OCI-LY1 (cell line): Measurements from ENCODE around the gene FHL2.

Experiments
- H2AFZ ChIP-seq: fragments of 200-600 bp; sonication (generic), shearing (Covaris generic); 2 replicates; pipeline ENCODE4 v1.6.0; 2014; ENCODE audit warnings: antibody characterized with exemption, mild to moderate bottlenecking, low read length
- H3F3A ChIP-seq: fragments of 200-600 bp; sonication (generic), shearing (Covaris generic); 2 replicates; pipeline ENCODE4 v1.6.0; 2014; ENCODE audit warnings: mild to moderate bottlenecking, antibody characterized with exemption, low read length, moderate library complexity; ENCODE audit not compliant: insufficient read depth
- H3K27ac ChIP-seq: fragments of 200-600 bp; sonication (generic); 2 replicates; pipeline ENCODE4 v1.5.1; 2014; ENCODE audit warnings: low read length, mixed run types, mild to moderate bottlenecking, low read depth; ENCODE audit not compliant: poor library complexity, severe bottlenecking
- H3K27me3 ChIP-seq: fragments of 200-600 bp; sonication (generic); 2 replicates; pipeline ENCODE4 v1.6.0; 2014; ENCODE audit warnings: antibody characterized with exemption, mild to moderate bottlenecking, low read length, moderate library complexity; ENCODE audit not compliant: insufficient read depth
- H3K36me3 ChIP-seq: fragments of 200-600 bp; sonication (generic); 2 replicates; pipeline ENCODE4 v1.6.1; 2014; ENCODE audit warnings: mild to moderate bottlenecking, antibody characterized with exemption, low read length, moderate library complexity, mixed read lengths; ENCODE audit not compliant: insufficient read depth
- H3K4me1 ChIP-seq: fragments of 200-600 bp; sonication (generic); 2 replicates; pipeline ENCODE4 v1.5.1; 2014; ENCODE audit warnings: mild to moderate bottlenecking, low read length, moderate library complexity; ENCODE audit not compliant: insufficient read depth, severe bottlenecking
- H3K4me2 ChIP-seq: fragments of 200-600 bp; sonication (generic), shearing (Covaris generic); 2 replicates; pipeline ENCODE4 v1.6.1; 2014; ENCODE audit warnings: low read length
- H3K4me3 ChIP-seq: fragments of 200-600 bp; sonication (generic); 2 replicates; pipeline ENCODE4 v1.5.1; 2014; ENCODE audit warnings: low read length, low read depth, mild to moderate bottlenecking, mixed read lengths; ENCODE audit not compliant: poor library complexity, severe bottlenecking
- H3K79me2 ChIP-seq: fragments of 200-600 bp; shearing (Covaris generic); 2 replicates; pipeline ENCODE4 v1.6.1; 2016; ENCODE audit warnings: mixed run types, low read length, mixed read lengths; ENCODE audit not compliant: insufficient read depth
- H3K9ac ChIP-seq: fragments of 200-600 bp; sonication (generic), shearing (Covaris generic); 2 replicates; pipeline ENCODE4 v1.6.1; 2014; ENCODE audit warnings: mild to moderate bottlenecking, low read length, mixed read lengths
- H3K9me2 ChIP-seq: fragments of 200-600 bp; sonication (generic), shearing (Covaris generic); 2 replicates; pipeline ENCODE4 v1.6.1; 2014; ENCODE audit warnings: low read depth, mild to moderate bottlenecking, low read length, mixed read lengths
- H3K9me3 ChIP-seq: fragments of 200-600 bp; shearing (Covaris generic); 2 replicates; pipeline ENCODE4 v1.6.1; 2014; ENCODE audit warnings: low read length, mixed read lengths
- H4K20me1 ChIP-seq: fragments of 200-600 bp; sonication (generic), shearing (Covaris generic); 2 replicates; pipeline ENCODE4 v1.6.0; 2016; ENCODE audit warnings: mild to moderate bottlenecking, low read length; ENCODE audit not compliant: insufficient read depth
- EZH2 ChIP-seq: fragments of 200-600 bp; sonication (generic), shearing (Covaris generic); IDR thresholded peaks from 2 replicates; pipeline ENCODE4 v1.8.0; 2017; ENCODE audit warnings: borderline replicate concordance, mixed run types, mild to moderate bottlenecking, antibody characterized with exemption, low read length, moderate library complexity, mixed read lengths
- TF ChIP-seq, protein P1 (sequence below): fragments of 200-600 bp; sonication (generic), shearing (Covaris generic); IDR thresholded peaks from 2 replicates; pipeline ENCODE4 v1.5.1; 2017; ENCODE audit warnings: mild to moderate bottlenecking, antibody characterized with exemption, low read length, moderate library complexity, mixed read lengths

Gene FHL2

GRCh38 chr2:105387225-105387624 lies 11.6 kb downstream of the FHL2 start:
- peaks cover 6% of the 10 kb centered on the region; the same call in 1 of the 2 replicates for H3K27me3 ChIP-seq
- H2AFZ ChIP-seq = no peak overlapping the region
- no peak overlapping the region for H3K4me2 ChIP-seq
- no peak for TF ChIP-seq EZH2
- TF ChIP-seq, protein P1, sequence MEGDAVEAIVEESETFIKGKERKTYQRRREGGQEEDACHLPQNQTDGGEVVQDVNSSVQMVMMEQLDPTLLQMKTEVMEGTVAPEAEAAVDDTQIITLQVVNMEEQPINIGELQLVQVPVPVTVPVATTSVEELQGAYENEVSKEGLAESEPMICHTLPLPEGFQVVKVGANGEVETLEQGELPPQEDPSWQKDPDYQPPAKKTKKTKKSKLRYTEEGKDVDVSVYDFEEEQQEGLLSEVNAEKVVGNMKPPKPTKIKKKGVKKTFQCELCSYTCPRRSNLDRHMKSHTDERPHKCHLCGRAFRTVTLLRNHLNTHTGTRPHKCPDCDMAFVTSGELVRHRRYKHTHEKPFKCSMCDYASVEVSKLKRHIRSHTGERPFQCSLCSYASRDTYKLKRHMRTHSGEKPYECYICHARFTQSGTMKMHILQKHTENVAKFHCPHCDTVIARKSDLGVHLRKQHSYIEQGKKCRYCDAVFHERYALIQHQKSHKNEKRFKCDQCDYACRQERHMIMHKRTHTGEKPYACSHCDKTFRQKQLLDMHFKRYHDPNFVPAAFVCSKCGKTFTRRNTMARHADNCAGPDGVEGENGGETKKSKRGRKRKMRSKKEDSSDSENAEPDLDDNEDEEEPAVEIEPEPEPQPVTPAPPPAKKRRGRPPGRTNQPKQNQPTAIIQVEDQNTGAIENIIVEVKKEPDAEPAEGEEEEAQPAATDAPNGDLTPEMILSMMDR = no peak
- H3K79me2 ChIP-seq = no peaks in the 10 kb centered on the region
- no peak overlapping the region for H3K9ac ChIP-seq
- no peaks in the 10 kb centered on the region for H3K9me3 ChIP-seq
- H3K27ac ChIP-seq = no peak overlapping the region
- H3K36me3 ChIP-seq = no peaks in the 10 kb centered on the region
- no peaks in the 10 kb centered on the region for H3F3A ChIP-seq
- no peaks in the 10 kb centered on the region for H3K9me2 ChIP-seq
- no peaks in the 10 kb centered on the region for H4K20me1 ChIP-seq
- no peaks in the 10 kb centered on the region for H3K4me1 ChIP-seq
- H3K4me3 ChIP-seq = no peak overlapping the region

DNA sequence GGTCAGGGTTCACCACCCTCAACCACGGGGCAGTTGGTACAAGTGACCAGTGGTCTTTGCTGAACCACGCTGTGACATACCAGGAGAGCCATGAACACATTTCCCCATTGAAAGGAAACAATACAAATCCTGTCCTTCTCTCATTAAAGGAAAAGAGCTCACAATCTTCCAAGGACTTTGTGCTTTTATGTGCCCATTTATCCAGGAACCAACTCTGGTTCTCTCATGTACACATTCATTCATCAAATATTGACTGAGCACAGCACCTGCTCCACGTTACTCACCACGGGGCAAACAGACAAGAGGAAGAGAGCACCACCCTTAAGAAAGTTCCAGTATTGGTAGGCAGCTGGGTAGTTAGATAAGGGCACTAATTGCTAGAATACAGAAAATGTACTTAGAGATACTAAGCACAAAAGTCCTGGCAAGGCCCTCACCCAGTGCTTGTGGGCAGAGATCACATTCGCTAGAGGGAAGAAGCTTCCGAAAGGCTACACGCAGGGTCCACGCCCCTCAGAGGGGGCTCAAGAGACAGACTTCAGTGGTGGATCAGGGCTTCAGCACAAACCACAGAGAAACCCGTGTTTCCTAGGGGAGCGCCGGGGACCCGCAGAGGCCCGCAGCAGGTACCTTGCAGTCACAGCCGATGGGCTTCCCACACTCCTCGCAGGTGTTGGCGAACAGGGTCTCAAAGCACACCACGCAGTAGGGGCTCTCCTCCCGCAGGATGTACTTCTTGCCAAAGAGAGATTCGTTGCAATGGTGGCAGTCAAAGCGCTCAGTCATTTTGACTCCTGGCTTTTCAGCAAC lies 12.9 kb downstream of the FHL2 start:
- Histone ChIP-seq H3K9me2 (no peaks in the 10 kb centered on the region), H3K79me2 (no peaks in the 10 kb centered on the region), H3F3A (no peaks in the 10 kb centered on the region), H3K27ac (no peak overlapping the region), H4K20me1 (no peaks in the 10 kb centered on the region), H3K4me1 (no peaks in the 10 kb centered on the region), H3K27me3 (peaks cover 8% of the 10 kb centered on the region), H3K9ac (no peak overlapping the region), H2AFZ (no peak overlapping the region), H3K4me3 (no peak overlapping the region), H3K9me3 (no peaks in the 10 kb centered on the region), H3K36me3 (no peaks in the 10 kb centered on the region), H3K4me2 (no peak overlapping the region)
- TF ChIP-seq, protein P1 = no peak
- no peak for TF ChIP-seq EZH2

GRCh38 chr2:105384861-105385260 lies 14.0 kb downstream of the FHL2 start:
- no peaks in the 10 kb centered on the region for H3K36me3 ChIP-seq
- H2AFZ ChIP-seq = no peak overlapping the region
- H3K4me2 ChIP-seq = no peak overlapping the region
- H3K9ac ChIP-seq = no peak overlapping the region
- no peaks in the 10 kb centered on the region for H4K20me1 ChIP-seq
- H3K9me2 ChIP-seq = no peaks in the 10 kb centered on the region
- no peaks in the 10 kb centered on the region for H3K4me1 ChIP-seq
- H3K27me3 ChIP-seq = peaks cover 9% of the 10 kb centered on the region
- no peak overlapping the region for H3K27ac ChIP-seq
- H3F3A ChIP-seq = no peaks in the 10 kb centered on the region
- TF ChIP-seq, protein P1 = no peak
- no peak for TF ChIP-seq EZH2
- H3K79me2 ChIP-seq = no peaks in the 10 kb centered on the region
- H3K4me3 ChIP-seq = no peak overlapping the region
- no peaks in the 10 kb centered on the region for H3K9me3 ChIP-seq
